NCI-H2107 treated with DMSO at 0.1 percent for 48 hours (cell line): ENCODE results near the gene ARHGEF33.
"Not testable (repeated sequence)": the region's sequence is repeated elsewhere in the genome, so short reads cannot be mapped to it uniquely, and the experiment has no call there.

ENCODE experiments used
- DNase-seq: peaks from one replicate; lab custom pipeline; 2025; ENCODE audit not compliant: unreplicated experiment; lab: John Stamatoyannopoulos, UW

The ARHGEF33 gene

GRCh38 chr2:38907743-38908562, 18.3 kb downstream of the ARHGEF33 start:
- DNase-seq, result no peak

- DNase-seq, result no peak
These were observed 20.2 kb downstream of the ARHGEF33 start for GRCh38 chr2:38909872-38910271.

- no peak for DNase-seq
These were observed 21.5 kb downstream of the ARHGEF33 start for GRCh38 chr2:38911191-38911590.

- no peak for DNase-seq
These were observed 22.9 kb downstream of the ARHGEF33 start for GRCh38 chr2:38912619-38913018.

- DNase-seq, result no peak
These were observed 32.7 kb downstream of the ARHGEF33 start for GRCh38 chr2:38922389-38922788.

- no peak for DNase-seq
These were observed 33.2 kb downstream of the ARHGEF33 start for GRCh38 chr2:38922902-38923301.

GRCh38 chr2:38925982-38926381, 36.3 kb downstream of the ARHGEF33 start:
- DNase-seq, result no peak

GRCh38 chr2:38930600-38930999, 40.9 kb downstream of the ARHGEF33 start:
- DNase-seq, result no peak

- DNase-seq, result no peak
These were observed 42.9 kb downstream of the ARHGEF33 start for GRCh38 chr2:38932586-38932985.

GRCh38 chr2:38933653-38934052, 44.0 kb downstream of the ARHGEF33 start:
- no peak for DNase-seq

- DNase-seq, result no peak
These were observed 45.1 kb downstream of the ARHGEF33 start for GRCh38 chr2:38934742-38935141.

GRCh38 chr2:38935568-38936172, 46.0 kb downstream of the ARHGEF33 start:
- DNase-seq, result no peak

GRCh38 chr2:38936516-38936915, 46.8 kb downstream of the ARHGEF33 start:
- not testable (repeated sequence) for DNase-seq

GRCh38 chr2:38937548-38937947, 47.9 kb downstream of the ARHGEF33 start:
- DNase-seq, result no peak

GRCh38 chr2:38940746-38941145, 51.1 kb downstream of the ARHGEF33 start:
- DNase-seq, result no peak

GRCh38 chr2:38943784-38944183, 54.1 kb downstream of the ARHGEF33 start:
- no peak for DNase-seq

GRCh38 chr2:38945372-38945771, 55.7 kb downstream of the ARHGEF33 start:
- no peak for DNase-seq

GRCh38 chr2:38945911-38946310, 56.2 kb downstream of the ARHGEF33 start:
- no peak for DNase-seq

- peak; percentile 52 for DNase-seq
These were observed 57.9 kb downstream of the ARHGEF33 start for GRCh38 chr2:38947241-38948239.

GRCh38 chr2:38948387-38948882, 58.8 kb downstream of the ARHGEF33 start:
- no peak for DNase-seq

- DNase-seq, result no peak
These were observed 59.3 kb downstream of the ARHGEF33 start for GRCh38 chr2:38948995-38949394.
